Lower lobe of right lung (tissue), 2 donors: Measurements from ENCODE around the gene GMDS. TPM values are rescaled to one million over a fixed set of nuclear protein-coding genes. Genes with fewer than 3 reads are reported as not detected.
A peak's percentile ranks its signal among the peaks of the same experiment; 100 is the strongest.

Experiments used
- ATAC-seq, 2 donors: fragments of 200-7000 bp; cut with Tn5 transposase; one replicate each; pipeline ENCODE4 v1.9.1; 2020 to 2022; ENCODE audit warnings: mild to moderate bottlenecking in 2 of 2, moderate library complexity in 2 of 2
- DNase-seq: peaks from one replicate; pipeline ENCODE4 v3.0.0-alpha.2; 2020
- H3K27ac ChIP-seq: fragments of 200-600 bp; one replicate; pipeline ENCODE4 v1.8.0; 2022
- H3K27me3 ChIP-seq: fragments of 200-600 bp; one replicate; pipeline ENCODE4 v1.8.0; 2022; ENCODE audit warnings: low read depth
- H3K36me3 ChIP-seq: fragments of 200-600 bp; one replicate; pipeline ENCODE4 v1.8.0; 2022; ENCODE audit warnings: mild to moderate bottlenecking
- H3K4me1 ChIP-seq: fragments of 200-600 bp; one replicate; pipeline ENCODE4 v1.8.0; 2022
- H3K4me3 ChIP-seq: fragments of 200-600 bp; one replicate; pipeline ENCODE4 v1.8.0; 2022; ENCODE audit warnings: mild to moderate bottlenecking
- H3K9me3 ChIP-seq: fragments of 200-600 bp; one replicate; pipeline ENCODE4 v1.8.0; 2022
- CTCF ChIP-seq: fragments of 200-600 bp; IDR thresholded peaks from one replicate; pipeline ENCODE4 v1.8.0; 2022; ENCODE audit warnings: antibody characterized with exemption, mild to moderate bottlenecking
- intact Hi-C: fragments of 100-400 bp; cut with DNase I; formaldehyde crosslinking; loops from one replicate; pipeline ENCODE4 v1.11.0; 2022
- total RNA-seq: library from RNA; stranded (reverse); fragmentation: NEBNext Ultra II Directional; extraction: Animal tissue kit (Norgen Biotek cat#: 25700); gene quantifications from one replicate; pipeline ENCODE4 v1.2.1, GENCODE V29; 2021
- donor health status: DM: no; HTN: yes; CAD: no; lungs with severe emphysema.

Gene GMDS
- total RNA-seq, 1 donor from 2014 or later = 12.7 TPM

GRCh38 chr6:1624851-1625781, 620.3 kb downstream of the GMDS start:
- Histone ChIP-seq H3K4me1 (peaks cover 12% of the 10 kb centered on the region), H3K27me3 (peaks cover 90% of the 10 kb centered on the region)

GRCh38 chr6:1624058-1624850, 621.2 kb downstream of the GMDS start:
- DNase-seq = peak; percentile 44
- H3K27me3 ChIP-seq = peaks cover 96% of the 10 kb centered on the region
- peak overlapping the region; percentile 60 for H3K4me3 ChIP-seq
- no peak for TF ChIP-seq CTCF
- H3K9me3 ChIP-seq = no peaks in the 10 kb centered on the region
- H3K36me3 ChIP-seq = no peaks in the 10 kb centered on the region
- H3K4me1 ChIP-seq = peaks cover 20% of the 10 kb centered on the region
- H3K27ac ChIP-seq = no peak overlapping the region
- ATAC-seq = peak; percentile 15 to 26
- intact Hi-C loops = no loop called here

More at GRCh38 chr6:1624851-1625781, 620.3 kb downstream of the GMDS start:
- intact Hi-C loops = no loop called here
- no peak overlapping the region for H3K27ac ChIP-seq
- peak; percentile 71 to 73 for ATAC-seq
- H3K9me3 ChIP-seq = no peaks in the 10 kb centered on the region
- H3K4me3 ChIP-seq = peak overlapping the region; percentile 60
- no peaks in the 10 kb centered on the region for H3K36me3 ChIP-seq
- TF ChIP-seq CTCF = no peak
- DNase-seq = no peak

GRCh38 chr6:1623769-1624057, 621.7 kb downstream of the GMDS start:
- H3K27me3 ChIP-seq = peaks cover 97% of the 10 kb centered on the region
- DNase-seq (no peak), ATAC-seq (no peak)
- no peak for TF ChIP-seq CTCF
- intact Hi-C loops = no loop called here
- H3K36me3 ChIP-seq = no peaks in the 10 kb centered on the region
- no peaks in the 10 kb centered on the region for H3K9me3 ChIP-seq
- peaks cover 20% of the 10 kb centered on the region for H3K4me1 ChIP-seq
- no peak overlapping the region for H3K4me3 ChIP-seq
- no peak overlapping the region for H3K27ac ChIP-seq

GRCh38 chr6:1622851-1623768, 622.3 kb downstream of the GMDS start:
- no peak overlapping the region for H3K4me3 ChIP-seq
- peaks cover 20% of the 10 kb centered on the region for H3K4me1 ChIP-seq
- no peak for ATAC-seq
- no peaks in the 10 kb centered on the region for H3K36me3 ChIP-seq
- no peak for TF ChIP-seq CTCF
- peaks cover 97% of the 10 kb centered on the region for H3K27me3 ChIP-seq
- no peaks in the 10 kb centered on the region for H3K9me3 ChIP-seq
- DNase-seq = no peak
- intact Hi-C loops = no loop called here
- no peak overlapping the region for H3K27ac ChIP-seq
